IMR-90 (cell line): Measurements from ENCODE around the gene TRPC4AP. TPM values are rescaled to one million over a fixed set of nuclear protein-coding genes. Genes with fewer than 3 reads are reported as not detected.

ENCODE experiments used
- ATAC-seq: fragments of 200-7000 bp; cut with Tn5 transposase; 2 replicates; pipeline ENCODE4 v1.9.1; 2020; ENCODE audit warnings: low read depth, mild to moderate bottlenecking, moderate library complexity
- BruUV-seq: library from RNA; stranded (reverse); fragments of 400-500 nt; replicated peaks from 2 replicates; lab custom pipeline; 2021; lab: Mats Ljungman, UMichigan
- CTCF ChIA-PET: fragments of 300-600 bp; formaldehyde crosslinking; extraction: SDS; loops from one replicate; lab custom pipeline; 2021; ENCODE audit warnings: antibody characterized with exemption; lab: Yijun Ruan, JAX
- POLR2A ChIA-PET: fragments of 300-600 bp; sonication (Branson Sonifier 250); formaldehyde crosslinking; loops from one replicate; lab custom pipeline; 2022; ENCODE audit warnings: antibody characterized with exemption; ENCODE audit not compliant: unreplicated experiment; lab: Charles Lee
- DNase-seq: peaks from one replicate; pipeline ENCODE4 v3.0.0; 2013
- H2AFZ ChIP-seq: replicated peaks from 2 replicates; pipeline ENCODE3; 2013; ENCODE audit warnings: low read length, mild to moderate bottlenecking; ENCODE audit not compliant: poor library complexity
- H2AK5ac ChIP-seq: 2 replicates; pipeline ENCODE4 v1.6.1; 2013; ENCODE audit warnings: low read depth, low read length, inconsistent platforms
- H2AK9ac ChIP-seq: replicated peaks from 2 replicates; pipeline ENCODE3; 2013; ENCODE audit warnings: mild to moderate bottlenecking, low read depth, low read length, moderate library complexity; ENCODE audit not compliant: poor library complexity
- H2BK120ac ChIP-seq: 2 replicates; pipeline ENCODE4 v1.6.1; 2013; ENCODE audit warnings: low read depth, low read length, inconsistent platforms
- H2BK15ac ChIP-seq: 3 replicates; pipeline ENCODE4 v1.6.1; 2013; ENCODE audit warnings: low read depth, low read length, inconsistent platforms
- H2BK20ac ChIP-seq: 2 replicates; pipeline ENCODE4 v1.6.1; 2013; ENCODE audit warnings: low read depth, mild to moderate bottlenecking, inconsistent platforms, low read length, moderate library complexity
- H2BK5ac ChIP-seq: 2 replicates; pipeline ENCODE4 v1.6.1; 2013; ENCODE audit warnings: mild to moderate bottlenecking, low read depth, low read length, inconsistent platforms; ENCODE audit not compliant: poor library complexity, severe bottlenecking
- H3K14ac ChIP-seq: replicated peaks from 2 replicates; pipeline ENCODE4 v1.6.1; 2013; ENCODE audit warnings: low read depth, low read length, inconsistent platforms
- H3K18ac ChIP-seq: 2 replicates; pipeline ENCODE4 v1.6.1; 2013; ENCODE audit warnings: low read depth, low read length, control low read depth
- H3K23ac ChIP-seq: 2 replicates; pipeline ENCODE4 v1.6.1; 2013; ENCODE audit warnings: low read depth, low read length, inconsistent platforms
- H3K27ac ChIP-seq: 2 replicates; pipeline ENCODE4 v1.5.1; 2013; ENCODE audit warnings: mild to moderate bottlenecking, control low read depth, low read length; ENCODE audit not compliant: insufficient read depth
- H3K27me3 ChIP-seq: 2 replicates; pipeline ENCODE4 v1.6.1; 2013; ENCODE audit warnings: low read length; ENCODE audit not compliant: control insufficient read depth, insufficient read depth
- H3K36me3 ChIP-seq: 2 replicates; pipeline ENCODE4 v1.6.1; 2013; ENCODE audit warnings: low read length, mixed read lengths; ENCODE audit not compliant: control insufficient read depth, insufficient read depth
- H3K4ac ChIP-seq: 2 replicates; pipeline ENCODE4 v1.6.1; 2013; ENCODE audit warnings: low read depth, low read length, inconsistent platforms
- H3K4me1 ChIP-seq: 2 replicates; pipeline ENCODE4 v1.6.1; 2013; ENCODE audit warnings: low read length, mixed read lengths; ENCODE audit not compliant: control insufficient read depth, insufficient read depth
- H3K4me2 ChIP-seq: 2 replicates; pipeline ENCODE4 v1.6.1; 2013; ENCODE audit warnings: low read depth, mild to moderate bottlenecking, control low read depth, low read length, moderate library complexity
- H3K4me3 ChIP-seq: 2 replicates; pipeline ENCODE4 v1.5.1; 2013; ENCODE audit warnings: low read depth, mild to moderate bottlenecking, control low read depth, low read length, moderate library complexity; ENCODE audit not compliant: insufficient read depth
- H3K56ac ChIP-seq: 2 replicates; pipeline ENCODE4 v1.6.1; 2013; ENCODE audit warnings: low read length, inconsistent platforms; ENCODE audit not compliant: insufficient read depth; ENCODE audit errors: extremely low read depth
- H3K79me1 ChIP-seq, 2 experiments: 2 replicates each; pipeline ENCODE4 v1.6.1; 2013; ENCODE audit warnings: low read length in 2 of 2, inconsistent platforms in 1 of 2, low read depth in 1 of 2
- H3K9ac ChIP-seq: 2 replicates; pipeline ENCODE4 v1.6.1; 2013; ENCODE audit warnings: low read depth, low read length, control low read depth
- H3K9me1 ChIP-seq: 2 replicates; pipeline ENCODE4 v1.6.1; 2013; ENCODE audit warnings: low read length, inconsistent platforms; ENCODE audit not compliant: insufficient read depth
- H3K9me3 ChIP-seq: 2 replicates; pipeline ENCODE4 v1.6.1; 2013; ENCODE audit warnings: low read length; ENCODE audit not compliant: control insufficient read depth, insufficient read depth
- H4K20me1 ChIP-seq: 2 replicates; pipeline ENCODE4 v1.6.1; 2013; ENCODE audit warnings: low read length, inconsistent platforms; ENCODE audit not compliant: insufficient read depth
- H4K5ac ChIP-seq: 2 replicates; pipeline ENCODE4 v1.6.1; 2013; ENCODE audit warnings: mild to moderate bottlenecking, low read depth, low read length, control low read depth
- H4K8ac ChIP-seq, 2 experiments: 2 replicates each; pipeline ENCODE4 v1.6.1; 2013; ENCODE audit warnings: low read depth in 2 of 2, low read length in 2 of 2, control low read depth in 1 of 2, inconsistent platforms in 1 of 2
- H4K91ac ChIP-seq: 2 replicates; pipeline ENCODE4 v1.6.1; 2013; ENCODE audit warnings: low read depth, low read length, inconsistent platforms; ENCODE audit not compliant: insufficient read depth
- BHLHE40 ChIP-seq: fragments of 150-350 bp; IDR thresholded peaks from 2 replicates; pipeline ENCODE4 v1.6.1; 2016; ENCODE audit warnings: mild to moderate bottlenecking, low read depth, low read length
- CEBPB ChIP-seq: IDR thresholded peaks from 2 replicates; pipeline ENCODE4 v1.6.1; 2012; ENCODE audit warnings: low read depth, low read length, improper control_type of control experiment
- CHD1 ChIP-seq: IDR thresholded peaks from 2 replicates; pipeline ENCODE4 v1.6.1; 2012; ENCODE audit warnings: low read depth, low read length, improper control_type of control experiment
- ELK1 ChIP-seq: fragments of 150-350 bp; IDR thresholded peaks from 2 replicates; pipeline ENCODE4 v1.6.1; 2016; ENCODE audit warnings: low read depth, mild to moderate bottlenecking, low read length, moderate library complexity, borderline replicate concordance
- FOS ChIP-seq: fragments of 150-350 bp; IDR thresholded peaks from 2 replicates; pipeline ENCODE4 v1.6.1; 2016; ENCODE audit warnings: low read depth, low read length
- MAFK ChIP-seq: IDR thresholded peaks from 2 replicates; pipeline ENCODE4 v1.6.1; 2012; ENCODE audit warnings: low read depth, low read length, improper control_type of control experiment
- MAZ ChIP-seq: IDR thresholded peaks from 2 replicates; pipeline ENCODE4 v1.6.1; 2012; ENCODE audit warnings: low read depth, mild to moderate bottlenecking, low read length, improper control_type of control experiment, moderate library complexity, borderline replicate concordance
- MXI1 ChIP-seq: IDR thresholded peaks from 2 replicates; pipeline ENCODE4 v1.6.1; 2012; ENCODE audit warnings: low read depth, mild to moderate bottlenecking, low read length, moderate library complexity, borderline replicate concordance
- NFE2L2 ChIP-seq: fragments of 150-350 bp; IDR thresholded peaks from 2 replicates; pipeline ENCODE4 v1.6.1; 2016; ENCODE audit warnings: low read depth, mild to moderate bottlenecking, low read length
- RAD21 ChIP-seq: IDR thresholded peaks from 2 replicates; pipeline ENCODE4 v1.6.1; 2012; ENCODE audit warnings: low read length, improper control_type of control experiment
- RCOR1 ChIP-seq: IDR thresholded peaks from 2 replicates; pipeline ENCODE4 v1.6.1; 2012; ENCODE audit warnings: mild to moderate bottlenecking, low read length, improper control_type of control experiment; ENCODE audit not compliant: insufficient replicate concordance
- RFX5 ChIP-seq: IDR thresholded peaks from 2 replicates; pipeline ENCODE4 v1.8.0; 2012; ENCODE audit warnings: low read depth, mild to moderate bottlenecking, low read length, moderate library complexity
- SMC3 ChIP-seq: fragments of 150-350 bp; IDR thresholded peaks from 2 replicates; pipeline ENCODE4 v1.6.1; 2016; ENCODE audit warnings: low read depth, mild to moderate bottlenecking, antibody characterized with exemption, low read length, moderate library complexity
- USF2 ChIP-seq: fragments of 150-350 bp; IDR thresholded peaks from 2 replicates; pipeline ENCODE4 v1.6.1; 2017; ENCODE audit warnings: mild to moderate bottlenecking, antibody characterized with exemption, low read length, low read depth
- WGBS, 2 experiments: methylation state at CpG; one replicate each; pipeline versions ENCODE4 v1.1.5 to v1.1.7; 2013; ENCODE audit warnings: missing lambda C conversion rate in 2 of 2; ENCODE audit not compliant: insufficient read length in 1 of 2; ENCODE audit errors: extremely low coverage in 2 of 2; 5-methylcytosine and 5-hydroxymethylcytosine counted together
- dilution Hi-C: fragments of 300-500 bp; cut with HindIII; formaldehyde crosslinking; loops from one replicate; pipeline ENCODE4 v1.14.3; 2018; ENCODE audit warnings: low sequenced_read_pairs; ENCODE audit not compliant: unreplicated experiment
- in situ Hi-C: fragments of 300-500 bp; cut with MboI; formaldehyde crosslinking; loops from 3 replicates; pipeline ENCODE4 v1.14.3; 2019; ENCODE audit warnings: low sequenced_read_pairs, inconsistent platforms, mixed read lengths
- intact Hi-C: fragments of 100-400 bp; cut with micrococcal nuclease; formaldehyde crosslinking; loops from 2 replicates; pipeline ENCODE4 v1.10.0; 2022
- polyA plus RNA-seq, 3 experiments: library from polyadenylated mRNA; depleted of rRNA; stranded (reverse); fragments of >200 nt; gene quantifications; 2 replicates each; pipeline ENCODE4 v1.2.3, GENCODE V29; 2012; ENCODE audit warnings: low replicate concordance in 1 of 3
- total RNA-seq: library from RNA; depleted of rRNA; stranded (reverse); fragments of >200 nt; gene quantifications from 2 replicates; pipeline ENCODE4 v1.2.3, GENCODE V29; 2012
- TF ChIP-seq, protein P1 (sequence below): conservative IDR thresholded peaks from 2 replicates; pipeline ENCODE4 v1.5.1; 2012; ENCODE audit warnings: mild to moderate bottlenecking, low read depth, low read length, improper control_type of control experiment

TRPC4AP gene
- total and polyA plus RNA-seq, 2 of the 4 experiments (the other 2 are of a cell fraction): 41.0 to 81.0 TPM

DNA sequence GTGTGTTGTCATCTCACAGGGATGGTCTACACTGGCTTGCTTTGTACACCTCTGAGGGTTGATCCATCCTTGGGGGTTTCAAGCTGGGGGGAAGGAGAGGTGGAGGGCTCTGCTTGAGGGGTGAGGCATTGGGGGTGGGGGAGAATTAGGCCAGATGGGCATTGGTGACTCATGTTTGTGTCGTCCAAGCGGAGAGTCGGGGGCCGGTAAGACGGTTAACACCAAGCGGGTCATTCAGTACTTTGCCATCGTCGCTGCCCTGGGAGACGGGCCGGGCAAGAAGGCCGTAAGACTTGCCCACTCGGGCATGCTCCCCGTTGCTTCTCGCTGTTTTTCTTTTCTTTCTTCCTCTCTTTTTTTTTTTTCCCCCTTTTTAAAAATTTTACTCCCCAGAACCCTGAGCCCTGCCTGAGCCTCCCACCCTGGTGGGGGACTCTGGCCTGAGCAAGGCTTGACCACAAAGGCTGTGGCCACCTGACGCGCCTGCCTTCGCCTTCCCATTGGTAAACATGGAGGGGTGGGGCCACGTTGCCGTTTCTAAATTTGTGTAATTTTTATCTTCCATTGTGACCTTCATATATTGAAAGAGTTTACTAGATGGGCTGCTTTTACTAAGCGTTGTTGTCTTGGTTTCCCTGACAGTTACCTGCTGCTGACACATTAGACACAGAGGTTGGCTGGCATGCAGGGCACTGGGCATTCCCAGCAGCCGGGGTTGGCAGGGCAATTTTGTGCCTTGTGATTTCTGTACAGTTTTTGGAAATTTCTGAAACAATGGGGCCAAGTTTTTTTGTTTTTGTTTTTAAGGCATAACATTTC lies 110.1 kb downstream of the TRPC4AP start:
- H4K8ac ChIP-seq: no peak overlapping the region
- H3K23ac ChIP-seq: no peak overlapping the region
- no peak overlapping the region for H2BK20ac ChIP-seq
- no peak overlapping the region for H2BK5ac ChIP-seq
- H3K18ac ChIP-seq: no peak overlapping the region
- H2AFZ ChIP-seq: no peak overlapping the region
- ATAC-seq (no peak), DNase-seq (no peak)
- H3K9me3 ChIP-seq: no peaks in the 10 kb centered on the region
- H2BK120ac ChIP-seq: no peak overlapping the region
- H3K4me1 ChIP-seq: no peaks in the 10 kb centered on the region
- peaks cover 5% of the 10 kb centered on the region; the same call in 1 of the 2 replicates for H3K9me1 ChIP-seq
- H3K4ac ChIP-seq: no peak overlapping the region
- POLR2A ChIA-PET: no interaction called here
- H2BK15ac ChIP-seq: no peak overlapping the region
- H3K4me2 ChIP-seq: no peak overlapping the region
- H3K4me3 ChIP-seq: no peak overlapping the region
- H4K91ac ChIP-seq: no peak overlapping the region
- no peak overlapping the region for H3K56ac ChIP-seq
- H3K9ac ChIP-seq: no peak overlapping the region
- H3K27ac ChIP-seq: no peak overlapping the region
- no peak overlapping the region for H2AK9ac ChIP-seq
- in situ Hi-C loops (no loop called here), intact Hi-C loops (no loop called here), dilution Hi-C loops (no loop called here)
- CTCF ChIA-PET: no interaction called here
- no peak overlapping the region for H2AK5ac ChIP-seq
- 91% methylated on average over 6 of the region's 21 CpGs; no CpG with 5 or more reads in 1 of the 2 experiments for WGBS, 2 experiments
- peaks cover 34% of the 10 kb centered on the region for H3K27me3 ChIP-seq
- no peak overlapping the region for H4K5ac ChIP-seq
- no peaks in the 10 kb centered on the region for H3K36me3 ChIP-seq
- H3K79me1 ChIP-seq: no peaks in the 10 kb centered on the region
- H3K14ac ChIP-seq: no peak overlapping the region
- no TSS peak for BruUV-seq
- H4K20me1 ChIP-seq: no peaks in the 10 kb centered on the region
- TF ChIP-seq MAFK (no peak), RFX5 (no peak), NFE2L2 (no peak), FOS (no peak), SMC3 (no peak), RAD21 (no peak), MAZ (no peak), BHLHE40 (no peak), MXI1 (no peak), USF2 (no peak), RCOR1 (no peak), CEBPB (no peak), CHD1 (no peak), ELK1 (no peak)
- TF ChIP-seq, protein P1, sequence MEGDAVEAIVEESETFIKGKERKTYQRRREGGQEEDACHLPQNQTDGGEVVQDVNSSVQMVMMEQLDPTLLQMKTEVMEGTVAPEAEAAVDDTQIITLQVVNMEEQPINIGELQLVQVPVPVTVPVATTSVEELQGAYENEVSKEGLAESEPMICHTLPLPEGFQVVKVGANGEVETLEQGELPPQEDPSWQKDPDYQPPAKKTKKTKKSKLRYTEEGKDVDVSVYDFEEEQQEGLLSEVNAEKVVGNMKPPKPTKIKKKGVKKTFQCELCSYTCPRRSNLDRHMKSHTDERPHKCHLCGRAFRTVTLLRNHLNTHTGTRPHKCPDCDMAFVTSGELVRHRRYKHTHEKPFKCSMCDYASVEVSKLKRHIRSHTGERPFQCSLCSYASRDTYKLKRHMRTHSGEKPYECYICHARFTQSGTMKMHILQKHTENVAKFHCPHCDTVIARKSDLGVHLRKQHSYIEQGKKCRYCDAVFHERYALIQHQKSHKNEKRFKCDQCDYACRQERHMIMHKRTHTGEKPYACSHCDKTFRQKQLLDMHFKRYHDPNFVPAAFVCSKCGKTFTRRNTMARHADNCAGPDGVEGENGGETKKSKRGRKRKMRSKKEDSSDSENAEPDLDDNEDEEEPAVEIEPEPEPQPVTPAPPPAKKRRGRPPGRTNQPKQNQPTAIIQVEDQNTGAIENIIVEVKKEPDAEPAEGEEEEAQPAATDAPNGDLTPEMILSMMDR: no peak
